GM21619 (cell line): ENCODE results near the gene EHBP1.

Experiments used
- ATAC-seq: cut with Tn5 transposase; IDR thresholded peaks from one replicate; pipeline ENCODE4 v1.9.1; 2021; ENCODE audit not compliant: unreplicated experiment

EHBP1 gene

DNA sequence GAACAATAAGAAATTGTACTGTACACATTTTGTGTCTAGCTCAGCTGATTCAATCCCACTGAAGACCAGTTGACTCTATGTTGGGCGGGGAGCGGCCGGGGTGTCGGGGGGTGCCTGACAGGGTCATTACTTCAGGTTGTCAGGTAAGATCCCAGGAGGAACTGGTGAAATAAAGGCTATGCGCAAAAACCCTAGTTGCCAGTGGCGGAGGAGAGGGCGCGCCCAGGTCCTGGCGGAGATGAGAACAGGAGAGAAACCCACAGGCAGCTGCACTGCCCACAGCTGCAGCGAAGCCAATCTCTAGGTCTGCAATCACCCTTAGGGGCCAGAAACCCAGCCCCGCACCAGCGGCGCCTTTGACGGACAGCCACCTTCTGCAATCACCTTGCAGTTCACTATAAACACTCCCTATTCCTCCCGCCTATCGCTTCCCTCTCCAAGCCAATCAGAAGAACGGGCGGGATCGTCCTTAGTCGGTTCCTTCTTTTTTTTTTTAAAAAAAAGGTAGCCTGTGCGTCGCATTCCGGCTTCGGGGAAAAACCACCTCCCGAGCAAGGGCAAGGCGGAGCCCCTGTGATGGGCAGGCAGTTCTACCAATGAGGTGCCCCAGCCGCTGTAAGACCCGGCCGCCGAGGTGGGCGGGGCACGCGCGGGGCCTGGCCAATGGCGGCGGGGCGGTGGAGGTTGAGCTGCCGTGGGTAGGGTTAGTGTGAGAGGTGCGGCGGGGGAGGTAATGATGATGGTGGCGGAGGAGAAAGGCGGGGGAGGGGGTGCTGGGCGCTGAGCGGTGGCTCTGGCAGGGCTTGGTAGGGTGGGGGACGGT, at the start of gene EHBP1:
Gene EHBP1, plus strand, starts transcription at position 707 of the 823 bp plus-strand sequence. CDS start 1,479 bp downstream, outside the sequence.
- ATAC-seq = peak; percentile 93

GRCh38 chr2:62657783-62658182, 47.7 kb upstream of the EHBP1 start:
- ATAC-seq = no peak

GRCh38 chr2:62658891-62659290, 46.6 kb upstream of the EHBP1 start:
- no peak for ATAC-seq

DNA sequence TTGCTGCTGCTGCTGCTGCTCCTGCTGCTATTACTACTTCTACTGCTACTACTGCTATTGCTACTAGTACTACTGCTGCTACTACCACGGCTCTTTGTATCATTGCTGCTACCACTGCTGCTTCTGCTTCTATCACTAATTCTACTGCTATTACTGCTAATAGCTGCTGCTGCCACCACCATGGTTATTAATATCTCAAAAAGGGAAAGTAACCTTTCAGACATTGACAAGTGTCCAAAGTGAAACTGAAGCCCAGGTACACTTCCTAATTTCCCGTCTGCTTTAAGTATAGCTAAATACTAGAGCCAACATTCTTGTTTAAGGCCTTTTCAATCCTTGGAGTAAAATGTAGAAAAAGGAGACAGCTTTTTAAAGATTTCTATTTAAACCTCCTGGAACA, 45.4 kb upstream of the EHBP1 start:
- peak; percentile 78 for ATAC-seq

DNA sequence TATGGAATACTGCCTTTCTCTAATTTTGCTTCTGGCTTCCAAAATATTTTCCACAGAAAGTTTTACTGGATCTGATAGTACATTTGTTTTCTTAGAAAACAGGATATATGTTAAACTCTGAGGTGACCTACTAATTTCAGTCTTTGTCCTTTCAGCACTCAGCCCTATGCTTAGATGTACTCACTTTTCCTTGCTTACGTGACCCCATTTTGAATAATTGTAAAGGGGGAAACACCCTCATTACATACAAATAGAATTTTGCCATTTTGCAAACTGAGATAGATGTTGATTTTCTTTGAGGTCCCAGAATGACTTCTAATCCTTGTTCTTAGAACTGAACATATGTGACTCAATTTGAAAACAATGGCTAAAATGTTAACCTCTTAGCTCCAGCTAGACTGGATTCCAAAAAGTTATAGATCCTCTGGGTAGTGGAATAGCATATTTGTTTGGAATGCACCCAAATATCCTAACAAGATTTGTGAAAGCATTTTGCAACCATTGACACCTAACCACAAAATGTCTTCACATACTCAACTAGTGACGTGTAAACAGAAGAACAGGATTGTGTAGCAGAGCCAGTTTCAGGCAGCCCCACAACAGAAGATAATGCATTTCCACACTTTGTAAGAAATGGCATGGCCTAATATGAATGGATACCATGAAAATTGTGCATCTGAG, 44.8 kb upstream of the EHBP1 start:
- no peak for ATAC-seq

- no peak for ATAC-seq
These were observed 44.3 kb upstream of the EHBP1 start for GRCh38 chr2:62661263-62661635.

GRCh38 chr2:62662131-62662530, 43.4 kb upstream of the EHBP1 start:
- no peak for ATAC-seq

GRCh38 chr2:62662554-62662953, 43.0 kb upstream of the EHBP1 start:
- ATAC-seq = no peak

DNA sequence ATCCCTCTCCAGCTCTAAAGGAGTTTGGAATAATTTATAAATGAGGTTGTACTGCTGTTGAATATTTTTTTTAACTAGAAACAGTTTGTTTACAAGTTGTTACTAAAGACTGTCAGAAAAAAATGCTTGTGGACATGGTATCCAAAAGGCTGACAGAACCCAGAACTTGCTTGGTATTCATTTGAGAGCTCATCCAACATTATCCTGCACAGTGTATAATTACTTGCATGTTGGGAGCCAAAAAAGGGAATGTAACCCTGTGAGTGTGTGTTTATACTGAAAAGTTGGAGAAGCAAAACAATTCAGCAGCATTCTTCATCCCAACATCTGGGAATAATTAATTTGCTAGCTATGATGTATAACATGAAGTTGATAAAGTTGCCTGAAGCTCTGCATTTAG, 42.1 kb upstream of the EHBP1 start:
- ATAC-seq = no peak

GRCh38 chr2:62663920-62664795, 41.4 kb upstream of the EHBP1 start:
- no peak for ATAC-seq

GRCh38 chr2:62665446-62665845, 40.1 kb upstream of the EHBP1 start:
- ATAC-seq = no peak

DNA sequence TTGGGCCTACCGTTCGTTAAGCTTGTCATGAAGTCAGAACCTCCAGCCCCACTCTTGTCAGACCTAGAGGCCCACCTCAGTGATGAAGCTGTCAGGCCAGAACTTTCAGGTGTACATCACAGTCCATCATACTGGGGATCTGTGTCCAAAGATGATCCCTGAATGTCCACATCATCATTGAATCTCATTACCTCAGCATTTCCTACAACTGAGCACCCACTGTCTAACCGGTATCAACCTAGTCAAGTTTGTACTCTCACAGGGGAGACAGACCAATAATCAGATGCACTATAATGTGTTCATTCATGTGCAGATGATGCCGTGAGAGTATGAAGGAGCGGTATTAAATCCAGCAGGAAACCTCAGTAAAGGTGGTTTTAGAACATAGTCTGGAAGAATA, 36.3 kb upstream of the EHBP1 start:
- no peak for ATAC-seq

DNA sequence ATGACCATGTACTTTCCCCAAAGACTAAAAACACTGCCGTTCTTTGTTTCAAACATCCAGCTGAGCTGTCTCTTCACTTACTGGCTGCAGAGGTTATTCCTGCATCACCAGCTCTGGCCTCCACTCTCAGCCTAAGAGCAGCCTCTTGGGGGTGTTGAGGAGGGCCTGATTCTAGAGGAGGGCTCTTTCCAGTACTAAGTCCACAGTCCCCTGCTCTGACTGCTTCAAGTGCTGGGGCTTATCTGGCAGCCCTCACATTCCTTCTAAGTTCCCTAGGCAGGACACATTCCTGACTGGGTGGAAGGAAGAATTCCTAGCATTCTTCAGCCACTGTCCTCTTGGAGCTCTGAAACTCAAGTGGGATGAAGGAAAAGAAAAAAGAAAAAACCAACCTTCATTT, 32.9 kb upstream of the EHBP1 start:
- ATAC-seq = no peak

DNA sequence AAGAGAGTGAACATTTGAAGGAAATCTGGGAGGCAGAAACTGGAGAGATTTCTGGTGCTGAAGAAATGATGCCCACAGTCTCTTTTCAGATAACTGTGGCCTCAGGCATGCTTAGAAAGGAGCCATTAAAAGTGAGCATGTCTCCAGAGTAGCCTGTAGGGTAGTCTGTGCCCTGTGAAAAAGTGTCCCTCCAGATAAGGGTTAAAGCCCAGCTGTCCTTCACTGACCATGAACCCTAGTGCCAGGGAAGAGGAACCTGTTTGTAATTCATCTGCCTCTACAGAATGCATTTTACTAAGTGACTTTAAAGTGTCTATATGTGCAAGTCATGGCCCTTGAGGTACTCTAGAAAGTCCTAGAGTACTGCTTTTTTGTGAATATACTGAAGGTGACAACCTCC, 30.5 kb upstream of the EHBP1 start:
- no peak for ATAC-seq

DNA sequence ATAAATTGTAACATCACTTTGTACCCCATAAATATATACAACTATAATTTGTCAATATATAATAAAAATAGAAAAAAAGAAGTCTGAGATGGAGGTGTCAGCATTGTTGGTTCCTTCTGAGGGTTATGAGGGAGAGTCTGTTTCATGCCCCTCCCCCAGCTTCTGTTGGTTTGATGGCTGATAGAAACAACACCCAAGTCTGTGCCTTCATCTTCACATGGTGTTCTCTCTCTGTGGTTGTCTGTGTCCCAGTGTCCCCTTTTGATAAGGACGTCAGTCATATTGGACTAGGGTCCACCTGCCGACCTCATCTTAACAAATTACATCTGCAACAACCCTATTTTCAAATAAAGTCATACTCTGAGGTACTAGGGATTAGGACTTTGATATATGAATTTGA, 20.3 kb upstream of the EHBP1 start:
- no peak for ATAC-seq

DNA sequence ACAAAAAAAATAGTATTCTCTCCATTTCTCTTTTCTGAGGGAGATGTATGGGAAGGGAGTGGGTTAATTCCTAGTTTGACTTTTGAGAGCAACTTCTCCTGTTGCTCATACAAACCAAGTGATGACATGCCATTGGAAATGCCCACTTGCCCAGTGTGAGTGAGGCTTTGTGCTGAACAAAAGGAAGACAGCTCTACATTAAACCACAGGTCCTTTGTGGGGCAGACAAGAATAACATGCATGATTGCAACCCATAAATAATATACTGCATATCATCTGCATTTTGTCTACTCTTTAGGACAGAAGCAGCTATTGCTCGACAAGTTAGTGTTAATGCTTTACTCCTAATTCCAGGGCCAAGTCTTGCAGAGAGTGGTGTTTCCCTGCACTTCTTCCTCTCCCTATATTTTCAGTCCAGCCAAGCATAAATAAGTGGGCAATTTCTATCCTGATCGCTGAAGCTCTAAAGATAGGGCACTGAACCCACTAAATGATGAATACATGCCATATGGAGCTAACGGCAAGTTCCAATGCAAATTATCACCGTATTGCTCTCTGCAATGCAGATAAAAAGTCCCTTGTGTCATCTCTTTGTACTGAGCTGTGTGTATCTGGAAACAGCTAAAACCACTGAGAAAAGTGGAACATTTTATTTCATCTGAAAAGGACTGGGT, 19.4 kb upstream of the EHBP1 start:
- no peak for ATAC-seq

DNA sequence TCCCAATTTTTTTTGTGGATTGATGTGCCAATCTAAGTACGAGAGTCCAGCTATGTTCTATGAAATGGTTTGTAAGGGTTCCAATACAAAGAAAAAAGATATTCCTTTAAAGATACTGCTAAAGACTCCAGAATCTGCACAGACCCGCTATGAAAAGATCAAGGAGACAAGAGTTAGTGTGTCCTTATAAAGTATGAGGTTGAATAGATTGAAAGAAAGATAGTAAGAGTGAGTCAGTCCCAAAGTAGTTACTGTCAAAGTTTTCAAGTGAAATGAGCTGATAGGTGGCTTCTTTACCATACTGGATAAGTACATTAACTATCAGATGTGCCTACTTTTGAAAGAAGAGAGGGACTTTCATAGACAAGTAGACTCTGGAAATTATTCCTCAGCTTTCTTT, 17.9 kb upstream of the EHBP1 start:
- ATAC-seq = no peak

GRCh38 chr2:62688771-62689170, 16.7 kb upstream of the EHBP1 start:
- no peak for ATAC-seq

- no peak for ATAC-seq
These were observed 14.3 kb upstream of the EHBP1 start for GRCh38 chr2:62691186-62691585.

GRCh38 chr2:62692225-62692624, 13.3 kb upstream of the EHBP1 start:
- no peak for ATAC-seq

DNA sequence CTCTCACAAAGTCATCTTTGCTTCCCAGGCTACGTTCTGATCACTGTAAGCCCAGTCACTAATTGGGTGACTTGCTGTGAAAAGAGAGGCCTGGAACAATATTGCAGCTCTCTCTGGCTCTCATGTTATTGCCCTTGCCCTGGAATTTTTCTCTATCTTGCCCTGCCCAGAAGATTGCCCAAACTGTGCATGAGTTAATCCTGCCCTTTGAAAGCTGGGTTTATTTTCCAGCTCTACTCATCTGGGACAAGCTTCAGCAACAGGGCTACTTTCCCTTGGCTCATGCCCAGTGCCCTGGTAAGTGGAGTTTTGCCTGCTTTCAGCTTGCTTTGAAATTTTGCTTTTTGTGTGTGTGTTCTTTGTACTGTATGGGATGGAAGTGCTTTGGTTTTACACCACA, 6.9 kb upstream of the EHBP1 start:
- no peak for ATAC-seq
